ENCODE measurements around the gene EEF1A2.

DNA sequence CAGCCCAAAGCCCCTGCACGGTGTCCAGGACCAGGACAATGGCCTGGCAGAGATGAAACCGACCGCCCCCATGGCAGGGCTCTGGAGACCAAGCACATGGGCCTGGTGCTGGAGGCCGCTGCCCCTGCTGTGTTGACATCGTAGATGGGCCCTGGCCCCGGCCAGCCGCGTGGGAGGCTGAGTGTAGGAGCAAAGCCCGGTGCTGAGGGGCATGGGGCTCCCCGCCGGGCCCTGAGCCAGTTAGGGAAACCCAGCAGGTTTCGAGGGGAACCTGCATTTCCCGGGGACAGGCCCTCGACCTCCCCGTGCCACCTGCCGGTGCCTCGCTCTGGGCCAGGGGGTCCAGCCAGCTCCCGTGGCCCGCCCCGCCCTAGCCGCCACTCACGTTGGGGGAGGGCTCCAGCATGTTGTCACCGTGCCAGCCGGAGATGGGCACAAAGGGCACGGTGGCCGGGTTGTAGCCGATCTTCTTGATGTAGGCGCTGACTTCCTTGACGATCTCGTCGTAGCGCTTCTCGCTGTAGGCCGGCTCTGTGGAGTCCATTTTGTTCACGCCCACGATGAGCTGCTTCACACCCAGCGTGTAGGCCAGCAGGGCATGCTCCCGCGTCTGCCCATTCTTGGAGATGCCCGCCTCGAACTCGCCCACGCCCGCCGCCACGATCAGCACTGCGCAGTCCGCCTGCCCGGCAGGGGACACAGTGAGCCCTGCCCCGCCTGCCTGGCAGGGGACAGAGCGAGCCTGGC is 4.3 kb downstream of the EEF1A2 start:
- TF ChIP-seq, protein P1, sequence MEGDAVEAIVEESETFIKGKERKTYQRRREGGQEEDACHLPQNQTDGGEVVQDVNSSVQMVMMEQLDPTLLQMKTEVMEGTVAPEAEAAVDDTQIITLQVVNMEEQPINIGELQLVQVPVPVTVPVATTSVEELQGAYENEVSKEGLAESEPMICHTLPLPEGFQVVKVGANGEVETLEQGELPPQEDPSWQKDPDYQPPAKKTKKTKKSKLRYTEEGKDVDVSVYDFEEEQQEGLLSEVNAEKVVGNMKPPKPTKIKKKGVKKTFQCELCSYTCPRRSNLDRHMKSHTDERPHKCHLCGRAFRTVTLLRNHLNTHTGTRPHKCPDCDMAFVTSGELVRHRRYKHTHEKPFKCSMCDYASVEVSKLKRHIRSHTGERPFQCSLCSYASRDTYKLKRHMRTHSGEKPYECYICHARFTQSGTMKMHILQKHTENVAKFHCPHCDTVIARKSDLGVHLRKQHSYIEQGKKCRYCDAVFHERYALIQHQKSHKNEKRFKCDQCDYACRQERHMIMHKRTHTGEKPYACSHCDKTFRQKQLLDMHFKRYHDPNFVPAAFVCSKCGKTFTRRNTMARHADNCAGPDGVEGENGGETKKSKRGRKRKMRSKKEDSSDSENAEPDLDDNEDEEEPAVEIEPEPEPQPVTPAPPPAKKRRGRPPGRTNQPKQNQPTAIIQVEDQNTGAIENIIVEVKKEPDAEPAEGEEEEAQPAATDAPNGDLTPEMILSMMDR (IDR thresholded peaks at IDR 0.05; ENCODE audit: borderline replicate concordance, extremely low read depth, low read length, poor library complexity, severe bottlenecking): no peak
- no peak for TF ChIP-seq EZH2 (IDR thresholded peaks at IDR 0.05; ENCODE audit: borderline replicate concordance, low read depth, low read length, severe bottlenecking)

Measured in DND-41 (cell line).